Measurements from ENCODE around the gene SOCS7.

DNA sequence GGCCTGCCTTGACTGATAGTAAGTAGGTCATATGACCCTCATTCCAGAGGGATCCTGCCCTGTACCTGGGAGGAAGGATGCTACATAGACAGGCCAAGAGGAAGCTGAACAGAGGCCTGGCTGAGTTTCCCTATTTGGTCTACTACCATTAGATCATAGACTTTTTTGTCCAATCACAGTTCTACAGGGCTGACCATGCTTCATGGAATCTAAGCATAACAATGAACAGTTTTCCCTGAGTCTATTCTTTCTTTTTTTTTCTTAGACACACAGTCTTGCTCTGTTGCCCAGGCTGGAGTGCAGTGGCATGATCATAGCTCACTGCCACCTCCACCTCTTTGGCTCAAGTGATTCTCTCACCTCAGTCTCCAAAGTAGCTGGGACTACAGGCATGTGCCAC is 11.8 kb upstream of the SOCS7 start:
- TF ChIP-seq, protein P1, sequence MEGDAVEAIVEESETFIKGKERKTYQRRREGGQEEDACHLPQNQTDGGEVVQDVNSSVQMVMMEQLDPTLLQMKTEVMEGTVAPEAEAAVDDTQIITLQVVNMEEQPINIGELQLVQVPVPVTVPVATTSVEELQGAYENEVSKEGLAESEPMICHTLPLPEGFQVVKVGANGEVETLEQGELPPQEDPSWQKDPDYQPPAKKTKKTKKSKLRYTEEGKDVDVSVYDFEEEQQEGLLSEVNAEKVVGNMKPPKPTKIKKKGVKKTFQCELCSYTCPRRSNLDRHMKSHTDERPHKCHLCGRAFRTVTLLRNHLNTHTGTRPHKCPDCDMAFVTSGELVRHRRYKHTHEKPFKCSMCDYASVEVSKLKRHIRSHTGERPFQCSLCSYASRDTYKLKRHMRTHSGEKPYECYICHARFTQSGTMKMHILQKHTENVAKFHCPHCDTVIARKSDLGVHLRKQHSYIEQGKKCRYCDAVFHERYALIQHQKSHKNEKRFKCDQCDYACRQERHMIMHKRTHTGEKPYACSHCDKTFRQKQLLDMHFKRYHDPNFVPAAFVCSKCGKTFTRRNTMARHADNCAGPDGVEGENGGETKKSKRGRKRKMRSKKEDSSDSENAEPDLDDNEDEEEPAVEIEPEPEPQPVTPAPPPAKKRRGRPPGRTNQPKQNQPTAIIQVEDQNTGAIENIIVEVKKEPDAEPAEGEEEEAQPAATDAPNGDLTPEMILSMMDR (IDR thresholded peaks at IDR 0.05; ENCODE audit: low read depth, low read length, missing input control): no peak
- TF ChIP-seq GABPA (IDR thresholded peaks at IDR 0.05 in 1 of 2, conservative IDR thresholded peaks at IDR 0.05 in 1 of 2) (no peak), JUND (IDR thresholded peaks at IDR 0.05) (no peak), RXRA (IDR thresholded peaks at IDR 0.05) (no peak), FOXA1 (IDR thresholded peaks at IDR 0.05) (no peak), YY1 (IDR thresholded peaks at IDR 0.05) (no peak), RAD21 (IDR thresholded peaks at IDR 0.05) (no peak), TAF1 (conservative IDR thresholded peaks at IDR 0.05) (no peak)
- TF ChIP-seq, protein P2, sequence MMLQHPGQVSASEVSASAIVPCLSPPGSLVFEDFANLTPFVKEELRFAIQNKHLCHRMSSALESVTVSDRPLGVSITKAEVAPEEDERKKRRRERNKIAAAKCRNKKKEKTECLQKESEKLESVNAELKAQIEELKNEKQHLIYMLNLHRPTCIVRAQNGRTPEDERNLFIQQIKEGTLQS (IDR thresholded peaks at IDR 0.05): no peak
- TF ChIP-seq, protein P3, sequence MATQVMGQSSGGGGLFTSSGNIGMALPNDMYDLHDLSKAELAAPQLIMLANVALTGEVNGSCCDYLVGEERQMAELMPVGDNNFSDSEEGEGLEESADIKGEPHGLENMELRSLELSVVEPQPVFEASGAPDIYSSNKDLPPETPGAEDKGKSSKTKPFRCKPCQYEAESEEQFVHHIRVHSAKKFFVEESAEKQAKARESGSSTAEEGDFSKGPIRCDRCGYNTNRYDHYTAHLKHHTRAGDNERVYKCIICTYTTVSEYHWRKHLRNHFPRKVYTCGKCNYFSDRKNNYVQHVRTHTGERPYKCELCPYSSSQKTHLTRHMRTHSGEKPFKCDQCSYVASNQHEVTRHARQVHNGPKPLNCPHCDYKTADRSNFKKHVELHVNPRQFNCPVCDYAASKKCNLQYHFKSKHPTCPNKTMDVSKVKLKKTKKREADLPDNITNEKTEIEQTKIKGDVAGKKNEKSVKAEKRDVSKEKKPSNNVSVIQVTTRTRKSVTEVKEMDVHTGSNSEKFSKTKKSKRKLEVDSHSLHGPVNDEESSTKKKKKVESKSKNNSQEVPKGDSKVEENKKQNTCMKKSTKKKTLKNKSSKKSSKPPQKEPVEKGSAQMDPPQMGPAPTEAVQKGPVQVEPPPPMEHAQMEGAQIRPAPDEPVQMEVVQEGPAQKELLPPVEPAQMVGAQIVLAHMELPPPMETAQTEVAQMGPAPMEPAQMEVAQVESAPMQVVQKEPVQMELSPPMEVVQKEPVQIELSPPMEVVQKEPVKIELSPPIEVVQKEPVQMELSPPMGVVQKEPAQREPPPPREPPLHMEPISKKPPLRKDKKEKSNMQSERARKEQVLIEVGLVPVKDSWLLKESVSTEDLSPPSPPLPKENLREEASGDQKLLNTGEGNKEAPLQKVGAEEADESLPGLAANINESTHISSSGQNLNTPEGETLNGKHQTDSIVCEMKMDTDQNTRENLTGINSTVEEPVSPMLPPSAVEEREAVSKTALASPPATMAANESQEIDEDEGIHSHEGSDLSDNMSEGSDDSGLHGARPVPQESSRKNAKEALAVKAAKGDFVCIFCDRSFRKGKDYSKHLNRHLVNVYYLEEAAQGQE (IDR thresholded peaks at IDR 0.05): no peak
- TF ChIP-seq, protein P4, sequence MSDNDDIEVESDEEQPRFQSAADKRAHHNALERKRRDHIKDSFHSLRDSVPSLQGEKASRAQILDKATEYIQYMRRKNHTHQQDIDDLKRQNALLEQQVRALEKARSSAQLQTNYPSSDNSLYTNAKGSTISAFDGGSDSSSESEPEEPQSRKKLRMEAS (IDR thresholded peaks at IDR 0.05): no peak
